GM12872 (cell line): ENCODE measurements around the gene PRCP.

Experiments used
- CTCF ChIP-seq: IDR thresholded peaks from 3 replicates; pipeline ENCODE4 v1.5.1; 2011; ENCODE audit warnings: low read depth, mild to moderate bottlenecking, low read length, moderate library complexity; ENCODE audit not compliant: insufficient read depth

The PRCP gene

GRCh38 chr11:82872377-82873150 lies 27.7 kb downstream of the PRCP start:
- TF ChIP-seq CTCF, result no peak

DNA sequence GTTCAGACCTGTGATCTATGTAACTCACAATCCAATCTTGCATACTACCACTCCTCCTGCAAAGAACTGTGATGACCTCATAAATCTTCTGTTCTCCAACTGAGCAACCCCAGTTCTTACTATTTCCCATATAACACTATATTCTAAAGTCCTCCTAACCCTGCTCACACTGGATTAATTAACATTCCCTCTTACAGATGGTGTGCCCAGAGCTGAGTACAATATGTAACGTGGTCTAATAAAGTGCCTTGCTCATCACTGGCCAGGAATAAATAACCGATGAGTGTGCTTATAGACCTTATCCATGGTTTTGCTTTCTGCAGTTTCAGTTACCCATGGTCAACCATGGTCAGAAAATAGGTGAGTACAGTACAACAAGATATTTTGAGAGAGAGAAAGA lies 28.6 kb downstream of the PRCP start:
- TF ChIP-seq CTCF, result no peak

DNA sequence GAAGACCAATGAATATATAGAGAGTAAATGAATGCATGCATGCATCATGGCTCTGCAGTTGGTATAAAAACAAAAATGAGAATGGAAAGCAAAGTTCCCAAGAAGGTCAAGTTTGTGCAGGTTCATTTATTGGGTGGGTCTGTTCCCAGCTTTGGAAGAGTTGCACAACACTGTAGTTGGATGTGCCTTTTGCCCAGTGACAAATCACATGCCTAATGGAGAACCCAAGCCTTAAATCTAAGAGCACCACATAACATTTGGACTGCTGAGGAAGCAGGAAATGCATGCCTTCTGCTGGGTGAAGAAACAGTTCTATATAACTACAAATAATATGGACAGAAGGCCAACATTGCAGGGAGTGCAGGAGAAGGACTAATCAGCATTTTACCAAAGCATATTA lies 30.6 kb downstream of the PRCP start:
- TF ChIP-seq CTCF, result no peak

DNA sequence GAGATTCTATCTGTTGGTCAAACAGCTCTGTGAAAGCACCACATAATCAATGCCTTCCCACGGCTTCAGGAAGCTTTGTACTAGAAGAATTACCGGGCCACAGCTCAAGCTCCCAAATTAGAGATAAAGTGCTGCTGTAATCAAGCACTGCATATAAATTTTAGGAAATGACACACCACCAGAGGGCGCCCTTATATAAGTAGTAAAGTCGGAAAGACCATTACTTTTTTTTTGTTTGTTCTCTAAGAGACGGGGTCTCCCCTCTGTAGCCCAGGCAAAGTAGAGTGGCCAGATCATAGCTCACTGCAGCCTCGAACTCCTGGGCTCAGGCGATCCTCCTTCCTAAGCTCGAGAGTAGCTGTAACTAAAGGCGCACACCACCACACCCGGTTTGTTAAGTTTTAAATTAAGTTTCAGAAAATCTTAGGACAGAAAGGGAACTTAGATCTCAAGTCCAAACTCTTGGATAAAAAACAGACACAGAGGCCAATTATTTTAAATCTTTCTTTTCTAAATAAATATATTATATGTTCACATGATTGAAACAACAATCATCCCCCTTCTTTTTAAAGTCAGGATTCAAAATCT lies 32.6 kb downstream of the PRCP start:
- peak; percentile 61 for TF ChIP-seq CTCF

- TF ChIP-seq CTCF, result no peak
These were observed 34.4 kb downstream of the PRCP start for GRCh38 chr11:82865841-82866240.

DNA sequence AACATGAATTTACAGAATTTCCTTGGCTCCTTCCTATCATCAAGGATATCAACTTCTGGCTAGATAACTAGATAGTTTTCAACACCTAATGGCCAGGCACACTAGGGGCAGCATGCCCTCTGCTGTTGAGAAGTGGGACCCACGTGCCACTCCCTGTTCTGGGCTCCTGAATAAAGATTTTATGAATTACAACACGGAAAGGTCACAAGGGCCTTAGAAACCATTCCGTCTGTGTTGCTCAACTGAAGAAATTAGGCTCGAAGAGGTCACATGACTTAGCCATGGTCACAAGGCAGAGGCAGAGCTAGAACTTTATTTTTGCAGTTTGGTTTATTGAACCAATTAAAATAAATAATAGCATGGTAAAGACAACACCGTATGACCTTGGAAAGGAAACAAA lies 36.0 kb downstream of the PRCP start:
- TF ChIP-seq CTCF, result peak; percentile 67

GRCh38 chr11:82863209-82863608 lies 37.0 kb downstream of the PRCP start:
- TF ChIP-seq CTCF, result no peak
